Neuronal stem cell (in vitro differentiated cells): ENCODE results near the gene TMEM163.

Experiments
- DNase-seq: peaks from one replicate; pipeline ENCODE4 v3.0.0-alpha.2; 2013; ENCODE audit warnings: low spot score
- H2AFZ ChIP-seq: one replicate; pipeline ENCODE4 v1.6.1; 2013; ENCODE audit warnings: mild to moderate bottlenecking, low read length, inconsistent platforms
- H2AK5ac ChIP-seq: 2 replicates; pipeline ENCODE4 v1.6.1; 2013; ENCODE audit warnings: low read depth, mild to moderate bottlenecking, inconsistent platforms, low read length, moderate library complexity, mixed read lengths
- H2BK120ac ChIP-seq: 2 replicates; pipeline ENCODE4 v1.6.1; 2013; ENCODE audit warnings: low read depth, mild to moderate bottlenecking, inconsistent platforms, low read length, moderate library complexity, mixed read lengths
- H2BK12ac ChIP-seq: one replicate; pipeline ENCODE4 v1.6.1; 2013; ENCODE audit warnings: low read length, inconsistent platforms
- H2BK15ac ChIP-seq: 2 replicates; pipeline ENCODE4 v1.6.1; 2013; ENCODE audit warnings: mild to moderate bottlenecking, low read length, inconsistent platforms, mixed read lengths
- H2BK5ac ChIP-seq: one replicate; pipeline ENCODE4 v1.6.1; 2013; ENCODE audit warnings: inconsistent platforms, mild to moderate bottlenecking, low read length, moderate library complexity
- H3K14ac ChIP-seq: one replicate; pipeline ENCODE4 v1.6.1; 2013; ENCODE audit warnings: low read length, inconsistent platforms
- H3K18ac ChIP-seq: 2 replicates; pipeline ENCODE4 v1.6.1; 2013; ENCODE audit warnings: low read length, inconsistent platforms
- H3K23ac ChIP-seq: 2 replicates; pipeline ENCODE4 v1.6.1; 2013; ENCODE audit warnings: low read depth, mild to moderate bottlenecking, mixed read lengths, low read length, inconsistent platforms; ENCODE audit not compliant: poor library complexity
- H3K27ac ChIP-seq: replicated peaks from 3 replicates; pipeline ENCODE4 v1.5.1; 2013; ENCODE audit warnings: low read length, inconsistent platforms
- H3K27me3 ChIP-seq, 3 experiments: 2 replicates each; pipeline ENCODE4 v1.6.1; 2013; ENCODE audit warnings: low read length in 3 of 3, mild to moderate bottlenecking in 2 of 3, inconsistent platforms in 1 of 3, low read depth in 1 of 3, mixed read lengths in 1 of 3, moderate library complexity in 1 of 3; ENCODE audit not compliant: control insufficient read depth in 3 of 3, insufficient read depth in 3 of 3
- H3K36me3 ChIP-seq, 2 donors: replicated peaks in 1 of 2; 2 replicates each; pipeline ENCODE4 v1.6.1; 2013; ENCODE audit warnings: low read length in 2 of 2; ENCODE audit not compliant: control insufficient read depth in 2 of 2, insufficient read depth in 2 of 2
- H3K4ac ChIP-seq: 2 replicates; pipeline ENCODE4 v1.6.1; 2013; ENCODE audit warnings: inconsistent platforms, mild to moderate bottlenecking, low read length, moderate library complexity
- H3K4me1 ChIP-seq, 2 donors: 1 replicate in 1 of 2; 2 replicates in 1 of 2; pipeline ENCODE4 v1.6.1; 2013; ENCODE audit warnings: low read length in 2 of 2, low read depth in 1 of 2; ENCODE audit not compliant: control insufficient read depth in 2 of 2, insufficient read depth in 1 of 2
- H3K4me2 ChIP-seq: one replicate; pipeline ENCODE4 v1.6.1; 2013; ENCODE audit warnings: mild to moderate bottlenecking, low read length, inconsistent platforms; ENCODE audit not compliant: insufficient read depth, poor library complexity, severe bottlenecking
- H3K4me3 ChIP-seq, 2 donors: 2 replicates each; pipeline ENCODE4 v1.5.1; 2013; ENCODE audit warnings: low read length in 2 of 2, mild to moderate bottlenecking in 2 of 2, inconsistent platforms in 1 of 2, moderate library complexity in 1 of 2
- H3K79me1 ChIP-seq: one replicate; pipeline ENCODE4 v1.6.1; 2013; ENCODE audit warnings: low read depth, mild to moderate bottlenecking, inconsistent platforms, low read length, moderate library complexity
- H3K9ac ChIP-seq: one replicate; pipeline ENCODE4 v1.6.1; 2013; ENCODE audit warnings: mild to moderate bottlenecking, low read depth, low read length, inconsistent platforms; ENCODE audit not compliant: poor library complexity
- H3K9me3 ChIP-seq, 2 donors: replicated peaks in 1 of 2; 2 replicates each; pipeline versions ENCODE3 to v1.6.1; 2013; ENCODE audit warnings: low read length in 2 of 2, mild to moderate bottlenecking in 2 of 2, inconsistent platforms in 1 of 2, low read depth in 1 of 2, mixed read lengths in 1 of 2, moderate library complexity in 1 of 2; ENCODE audit not compliant: control insufficient read depth in 2 of 2, insufficient read depth in 1 of 2
- H4K8ac ChIP-seq: one replicate; pipeline ENCODE4 v1.6.1; 2013; ENCODE audit warnings: low read depth, mild to moderate bottlenecking, inconsistent platforms, low read length, moderate library complexity
- H4K91ac ChIP-seq: one replicate; pipeline ENCODE4 v1.6.1; 2013; ENCODE audit warnings: low read length, low read depth, mild to moderate bottlenecking, inconsistent platforms; ENCODE audit not compliant: poor library complexity
- whole genome bisulfite sequencing, 2 donors: extraction: QIAGEN DNeasy Blood & Tissue Kit; methylation state at CpG; one replicate each; pipeline ENCODE4 v1.1.7; 2013; ENCODE audit warnings: missing lambda C conversion rate in 2 of 2, mixed read lengths in 1 of 2; ENCODE audit not compliant: insufficient read length in 2 of 2, insufficient replicate concordance in 1 of 2; ENCODE audit errors: extremely low coverage in 2 of 2; 5-methylcytosine and 5-hydroxymethylcytosine counted together

Gene TMEM163

GRCh38 chr2:134501476-134502091 lies 217.2 kb downstream of the TMEM163 start:
- no peaks in the 10 kb centered on the region for H3K36me3 ChIP-seq
- H3K27ac ChIP-seq: no peak overlapping the region
- H2AFZ ChIP-seq: no peak overlapping the region
- H3K4me2 ChIP-seq: no peak overlapping the region
- H3K4me1 ChIP-seq: peaks cover 0 to 10% of the 10 kb centered on the region in 2 donors
- no CpG with 5 or more reads among the region's 6 CpGs for WGBS, 2 donors
- no peak overlapping the region for H4K91ac ChIP-seq
- H3K18ac ChIP-seq: no peak overlapping the region
- DNase-seq: no peak
- H4K8ac ChIP-seq: no peak overlapping the region
- no peak overlapping the region for H2AK5ac ChIP-seq
- H3K23ac ChIP-seq: no peak overlapping the region
- H3K9ac ChIP-seq: no peak overlapping the region
- H3K9me3 ChIP-seq: no peaks in the 10 kb centered on the region
- no peak overlapping the region for H3K14ac ChIP-seq
- no peak overlapping the region for H2BK5ac ChIP-seq
- H2BK120ac ChIP-seq: no peak overlapping the region
- no peak overlapping the region for H2BK12ac ChIP-seq
- no peaks in the 10 kb centered on the region for H3K79me1 ChIP-seq
- H3K27me3 ChIP-seq: peaks cover 0 to 22% (median 0%) of the 10 kb centered on the region in 3 experiments
- H3K4ac ChIP-seq: no peak overlapping the region
- no peak overlapping the region for H2BK15ac ChIP-seq
- no peak overlapping the region for H3K4me3 ChIP-seq

- Histone ChIP-seq H2AFZ (no peak overlapping the region), H2BK15ac (no peak overlapping the region), H3K9me3 (no peaks in the 10 kb centered on the region), H3K4me3 (no peak overlapping the region), H2BK120ac (no peak overlapping the region), H3K14ac (no peak overlapping the region), H3K23ac (no peak overlapping the region), H4K91ac (no peak overlapping the region), H2BK5ac (no peak overlapping the region), H3K4ac (no peak overlapping the region), H4K8ac (no peak overlapping the region), H2AK5ac (no peak overlapping the region), H2BK12ac (no peak overlapping the region), H3K27me3 (peaks cover 0 to 22% (median 0%) of the 10 kb centered on the region in 3 experiments), H3K18ac (no peak overlapping the region), H3K4me2 (no peak overlapping the region), H3K79me1 (no peaks in the 10 kb centered on the region), H3K4me1 (peaks cover 0 to 9% of the 10 kb centered on the region in 2 donors), H3K9ac (no peak overlapping the region), H3K27ac (no peak overlapping the region), H3K36me3 (no peaks in the 10 kb centered on the region)
- no peak for DNase-seq
- WGBS, 2 donors: no CpG with 5 or more reads among the region's 9 CpGs
These were observed 218.4 kb downstream of the TMEM163 start for GRCh38 chr2:134500211-134500935.

- Histone ChIP-seq H3K27ac (no peak overlapping the region), H4K91ac (no peak overlapping the region), H2BK120ac (no peak overlapping the region), H2AFZ (peak overlapping the region; percentile 31), H3K9ac (no peak overlapping the region), H3K23ac (no peak overlapping the region), H2BK12ac (no peak overlapping the region), H2BK5ac (no peak overlapping the region), H3K36me3 (no peaks in the 10 kb centered on the region), H3K4me2 (no peak overlapping the region), H3K4ac (no peak overlapping the region), H3K79me1 (no peaks in the 10 kb centered on the region), H3K9me3 (no peaks in the 10 kb centered on the region), H2AK5ac (no peak overlapping the region), H3K27me3 (peaks cover 0 to 22% (median 0%) of the 10 kb centered on the region in 3 experiments), H3K18ac (no peak overlapping the region), H3K4me1 (peaks cover 0 to 9% of the 10 kb centered on the region in 2 donors), H3K4me3 (no peak overlapping the region), H2BK15ac (no peak overlapping the region), H4K8ac (no peak overlapping the region), H3K14ac (no peak overlapping the region)
- no peak for DNase-seq
- no CpG with 5 or more reads among the region's 9 CpGs for WGBS, 2 donors
These were observed 219.4 kb downstream of the TMEM163 start for GRCh38 chr2:134499307-134499926.

- Histone ChIP-seq H3K4me1 (peaks cover 0 to 9% of the 10 kb centered on the region in 2 donors), H3K14ac (no peak overlapping the region), H3K4ac (no peak overlapping the region), H3K23ac (peak overlapping the region; percentile 56), H3K9ac (no peak overlapping the region), H3K18ac (peak overlapping the region; percentile 8), H3K4me3 (no peak overlapping the region), H2BK15ac (no peak overlapping the region), H2BK5ac (no peak overlapping the region), H3K4me2 (no peak overlapping the region), H2AFZ (no peak overlapping the region), H2BK12ac (no peak overlapping the region), H3K79me1 (no peaks in the 10 kb centered on the region), H3K9me3 (no peaks in the 10 kb centered on the region), H2AK5ac (no peak overlapping the region), H4K8ac (no peak overlapping the region), H2BK120ac (no peak overlapping the region), H3K27me3 (peaks cover 0 to 25% (median 0%) of the 10 kb centered on the region in 3 experiments), H3K27ac (no peak overlapping the region), H4K91ac (no peak overlapping the region), H3K36me3 (no peaks in the 10 kb centered on the region)
- no CpG with 5 or more reads among the region's 7 CpGs for WGBS, 2 donors
- no peak for DNase-seq
These were observed 220.1 kb downstream of the TMEM163 start for GRCh38 chr2:134498654-134499053.
